NCI-H82 treated with DMSO at 0.1 percent for 48 hours (cell line): ENCODE data around the gene STIM2.

Experiments used
- DNase-seq: peaks from one replicate; lab custom pipeline; 2025; ENCODE audit not compliant: unreplicated experiment; lab: John Stamatoyannopoulos, UW

STIM2 gene

DNA sequence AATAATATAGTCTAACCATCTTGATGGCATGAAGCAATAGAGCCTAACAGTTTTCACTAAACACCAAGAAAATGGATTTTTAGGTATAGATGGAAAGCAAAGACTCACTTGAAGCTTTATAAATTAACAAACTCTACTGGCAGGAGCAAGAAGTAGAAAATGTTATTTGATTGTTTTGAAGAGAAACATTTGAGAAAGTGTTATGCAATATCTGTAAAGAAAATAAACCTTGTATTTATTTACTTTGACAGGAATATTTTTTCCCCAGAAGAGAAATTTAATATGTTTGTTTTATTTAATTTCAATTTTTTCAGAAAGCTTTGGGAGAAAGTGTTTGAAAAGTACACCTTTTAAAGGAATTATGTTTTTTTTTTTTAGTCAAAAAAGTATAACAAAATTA, 139.0 kb downstream of the STIM2 start:
- no peak for DNase-seq

DNA sequence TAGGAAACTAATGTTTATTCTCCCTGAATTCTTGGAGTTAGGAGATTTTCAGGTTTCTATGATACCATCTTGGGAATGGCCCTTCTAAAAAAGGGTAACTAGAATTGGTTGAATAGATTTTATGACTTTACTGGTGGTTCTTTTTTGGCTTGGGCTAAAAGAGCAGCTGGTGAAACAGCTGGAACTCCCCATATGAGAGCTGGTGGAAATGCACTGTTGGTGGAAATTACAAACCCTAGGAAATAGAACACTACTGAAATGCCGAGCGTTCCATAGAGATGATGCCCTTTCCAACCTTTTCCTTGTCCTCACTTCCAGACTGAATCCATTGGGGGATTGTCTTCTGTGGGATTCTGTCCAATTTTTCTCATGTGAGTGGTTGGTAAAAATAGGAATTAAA, 139.5 kb downstream of the STIM2 start:
- no peak for DNase-seq

- DNase-seq = no peak
Observed at GRCh38 chr4:27000820-27001219, 140.2 kb downstream of the STIM2 start.

DNA sequence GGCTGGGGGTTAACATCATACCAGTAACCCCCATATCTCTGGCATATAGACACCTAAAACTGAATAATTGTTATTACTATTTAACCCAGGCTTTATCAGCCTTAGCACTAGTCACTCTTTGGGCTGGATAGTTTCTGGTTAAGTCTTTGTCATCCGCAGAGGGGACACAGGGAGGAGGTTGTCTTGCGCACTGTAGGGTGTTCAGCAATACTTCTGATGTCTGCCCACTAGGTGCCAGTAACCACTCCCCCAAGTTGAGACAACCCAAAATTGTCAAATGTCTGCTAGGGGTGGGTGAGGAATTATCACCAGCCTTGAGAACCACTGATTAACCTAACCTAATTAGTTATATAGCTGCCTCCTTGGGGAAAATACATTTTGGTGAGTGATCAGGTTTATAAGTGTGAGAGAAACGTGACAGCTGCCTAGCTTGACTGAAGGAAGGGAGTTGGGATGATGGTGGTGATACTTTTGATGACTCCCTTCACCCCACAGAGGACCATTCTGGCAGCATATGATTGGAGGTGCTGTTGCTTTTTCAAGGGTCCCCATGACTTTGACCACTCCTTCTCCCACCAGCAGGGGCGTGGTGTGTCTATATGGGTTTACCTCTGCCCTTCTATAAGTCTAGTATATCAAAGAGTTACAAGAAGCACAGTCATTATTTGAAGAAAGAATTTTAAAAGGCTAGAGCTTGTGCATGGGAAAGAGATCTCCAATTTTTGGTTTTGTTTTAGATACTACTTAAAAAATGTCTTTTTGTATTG, 140.9 kb downstream of the STIM2 start:
- no peak for DNase-seq

DNA sequence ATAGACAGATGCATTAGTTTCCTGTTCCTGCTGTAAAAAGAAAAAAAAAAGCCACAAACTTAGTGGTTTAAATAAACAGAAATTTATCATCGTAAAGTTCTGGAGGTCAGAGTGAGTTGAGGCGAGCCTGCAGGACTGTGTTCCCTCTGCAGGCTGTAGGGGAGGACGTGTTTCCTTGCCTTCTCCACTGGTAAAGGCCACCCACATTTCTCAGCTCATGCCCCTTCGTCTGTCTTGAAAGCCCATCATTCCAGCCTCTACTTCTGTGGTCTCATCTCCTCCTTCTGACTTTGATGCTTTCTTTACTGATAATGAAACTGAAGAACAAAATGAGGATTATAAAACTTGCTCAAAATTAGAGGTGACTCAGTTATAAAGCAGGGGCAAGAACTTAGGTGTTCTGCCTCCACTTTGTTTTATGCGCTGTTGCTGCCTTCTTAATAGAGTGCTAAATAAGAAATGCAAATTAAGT, 143.0 kb downstream of the STIM2 start:
- DNase-seq = no peak

DNA sequence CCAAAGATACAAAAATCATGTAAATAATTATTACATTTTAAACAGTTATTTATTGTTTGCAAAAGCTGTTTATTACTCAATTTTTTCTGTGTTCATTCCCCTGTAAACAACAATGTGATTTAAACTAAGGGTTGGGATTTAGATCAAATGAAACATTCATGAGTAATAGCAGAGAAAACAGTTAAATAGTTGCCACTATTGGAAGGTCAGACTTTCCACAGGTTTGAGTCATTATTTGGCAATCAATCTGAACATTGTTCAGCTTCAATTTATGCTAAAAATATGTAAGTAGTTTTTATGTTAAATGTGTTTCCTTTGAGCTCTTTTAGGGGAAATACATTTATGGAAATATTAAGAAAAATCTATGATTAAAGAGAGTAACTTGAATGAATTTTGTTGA, 144.9 kb downstream of the STIM2 start:
- DNase-seq = no peak

DNA sequence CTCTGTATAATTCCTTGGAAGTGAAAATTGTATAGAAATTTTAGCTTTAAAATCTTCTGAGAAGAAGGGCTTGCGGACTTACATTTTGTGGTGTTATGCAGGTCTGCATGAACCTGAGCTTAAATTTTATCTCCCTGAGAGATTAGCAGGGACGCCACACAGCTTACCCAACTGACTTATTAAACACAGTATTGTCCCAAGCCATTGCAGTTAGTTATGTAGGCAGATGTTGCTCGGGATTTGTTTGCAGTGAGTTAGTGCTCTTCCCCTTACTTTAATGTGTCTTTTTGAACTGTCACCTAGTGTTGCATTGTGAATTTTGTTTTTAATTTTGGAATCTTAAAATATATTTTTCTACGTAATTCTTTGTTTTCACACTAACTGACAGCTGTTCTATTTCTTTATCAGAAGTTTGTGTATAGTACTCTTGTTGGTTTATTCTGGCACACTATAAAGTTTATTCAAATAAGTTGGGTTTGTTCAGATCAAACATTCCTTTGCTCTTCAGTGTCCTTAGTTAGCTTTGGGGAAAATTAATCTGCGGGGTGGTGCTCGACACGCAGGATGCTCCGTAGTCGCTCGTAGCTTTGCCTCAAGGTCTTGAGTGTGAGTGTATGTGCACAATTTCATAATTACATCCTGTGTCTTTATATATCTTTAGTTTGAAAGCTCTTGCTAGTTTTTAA, 145.4 kb downstream of the STIM2 start:
- peak; percentile 2 for DNase-seq

GRCh38 chr4:27006646-27007045, 146.0 kb downstream of the STIM2 start:
- no peak for DNase-seq

DNA sequence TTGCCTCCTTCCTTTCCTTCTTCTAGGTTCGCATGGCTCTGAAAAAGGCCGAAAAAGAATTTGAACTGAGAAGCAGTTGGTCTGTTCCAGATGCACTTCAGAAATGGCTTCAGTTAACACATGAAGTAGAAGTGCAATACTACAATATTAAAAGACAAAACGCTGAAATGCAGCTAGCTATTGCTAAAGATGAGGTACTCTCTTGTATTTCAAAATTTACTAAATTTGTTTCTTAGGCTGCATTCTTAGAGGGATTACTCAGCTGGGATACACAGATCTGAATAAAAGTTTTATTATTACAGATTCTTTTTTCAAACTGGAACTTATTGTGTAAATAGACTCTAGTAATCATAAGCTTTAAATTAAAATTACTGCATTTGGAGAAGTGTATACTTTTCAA, 146.9 kb downstream of the STIM2 start:
- no peak for DNase-seq

GRCh38 chr4:27008679-27009078, 148.0 kb downstream of the STIM2 start:
- DNase-seq = no peak

DNA sequence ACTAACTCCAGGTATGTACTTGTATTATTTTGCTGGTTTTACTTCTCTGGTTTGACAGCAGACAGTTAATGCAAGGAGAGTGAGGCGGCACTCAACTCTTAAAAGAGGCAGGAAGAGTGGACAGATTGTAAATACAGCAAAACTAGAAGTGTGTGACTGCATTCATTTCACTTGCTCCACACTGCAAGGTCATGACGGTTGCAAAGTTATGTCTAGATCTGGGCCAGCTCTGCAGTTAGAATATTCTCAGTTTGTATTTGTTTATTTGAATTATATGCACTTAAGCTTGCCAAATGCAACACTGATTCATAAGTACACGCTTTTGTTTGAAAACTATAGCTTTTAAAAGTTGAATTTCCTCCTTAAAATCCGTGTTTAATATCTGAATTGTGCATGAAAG, 148.9 kb downstream of the STIM2 start:
- no peak for DNase-seq

DNA sequence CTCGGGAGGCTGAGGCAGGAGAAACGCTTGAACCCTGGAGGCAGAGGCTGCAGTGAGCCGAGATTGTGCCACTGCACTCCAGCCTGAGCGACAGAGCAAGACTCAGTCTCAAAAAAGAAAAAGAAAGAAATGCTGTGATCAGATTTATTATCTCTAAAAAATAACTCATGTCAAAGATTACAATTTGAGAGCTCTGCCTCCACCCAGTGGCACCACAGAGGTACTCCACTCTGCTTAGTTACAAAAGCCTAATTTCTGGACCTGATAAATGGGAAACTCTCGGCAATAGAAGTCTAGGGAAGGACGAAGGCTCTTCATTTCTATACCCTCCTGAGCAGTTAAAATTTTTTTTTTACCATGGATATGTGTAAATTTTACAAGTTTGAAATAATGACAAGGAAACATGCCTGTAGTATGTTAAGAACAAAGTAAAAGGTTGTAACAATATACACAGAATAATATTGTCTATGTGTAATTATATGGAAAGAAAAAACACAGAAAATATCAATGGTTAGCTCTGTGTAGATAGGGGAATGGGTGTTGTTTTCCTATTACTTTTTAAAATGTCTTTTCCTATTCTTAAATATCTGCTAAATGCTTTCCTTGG, 149.8 kb downstream of the STIM2 start:
- no peak for DNase-seq

DNA sequence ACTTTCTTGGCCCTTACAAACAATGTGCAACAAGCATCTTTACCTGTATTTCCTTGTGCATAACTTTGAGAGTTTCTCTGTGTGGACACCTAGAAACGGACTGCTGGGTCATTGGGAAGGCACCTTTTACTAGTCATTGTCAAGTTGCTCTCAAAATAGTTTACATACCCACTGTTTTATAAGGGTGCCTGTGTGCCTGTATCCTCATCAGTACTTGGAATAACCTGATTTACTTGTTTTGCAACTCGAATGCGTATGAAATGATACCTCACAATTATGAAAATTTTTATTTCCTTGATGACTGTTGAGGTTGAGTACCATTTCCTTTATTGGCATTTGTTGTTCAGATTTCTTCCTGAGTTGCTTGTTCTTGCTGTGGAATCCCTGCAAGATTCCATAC, 150.8 kb downstream of the STIM2 start:
- DNase-seq = no peak

DNA sequence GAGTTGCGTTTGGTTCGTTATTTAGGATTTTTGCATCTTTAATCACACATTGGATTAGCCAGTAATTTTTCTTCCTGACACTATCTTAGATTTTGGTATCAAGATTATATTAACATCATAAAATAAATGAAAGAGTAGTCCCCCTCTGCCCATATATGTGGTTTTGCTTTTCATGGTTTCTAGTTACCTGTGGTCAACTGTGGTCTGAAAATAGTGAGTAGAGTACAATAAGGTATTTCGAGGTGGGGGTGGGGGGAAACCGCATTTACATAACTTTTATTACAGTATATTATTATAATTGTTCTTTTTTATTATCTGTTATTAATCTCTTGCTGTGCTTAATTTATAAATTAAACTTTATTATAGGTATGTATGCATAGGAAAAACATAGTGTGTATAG, 152.4 kb downstream of the STIM2 start:
- no peak for DNase-seq

DNA sequence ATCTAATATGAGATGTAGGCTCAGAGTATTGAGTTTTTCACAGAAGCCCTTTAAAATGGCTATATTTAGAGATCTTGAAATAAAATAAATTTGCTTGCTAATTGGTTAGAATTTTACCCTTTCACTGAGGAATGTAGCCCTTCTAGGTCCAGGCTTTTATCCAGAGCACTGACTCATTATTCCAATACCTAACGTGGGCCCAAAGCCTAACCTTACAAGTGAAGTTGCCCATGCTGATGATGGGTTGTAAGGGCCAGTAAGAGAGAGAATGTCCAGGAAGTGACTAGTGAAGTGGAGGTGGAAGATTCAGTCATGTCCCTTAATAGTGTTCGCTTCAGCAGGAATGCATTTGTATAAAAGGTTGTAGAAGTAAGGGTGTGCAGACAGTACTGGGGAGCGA, 155.9 kb downstream of the STIM2 start:
- DNase-seq = no peak

GRCh38 chr4:27017623-27018022, 157.0 kb downstream of the STIM2 start:
- no peak for DNase-seq

GRCh38 chr4:27018076-27018475, 157.4 kb downstream of the STIM2 start:
- no peak for DNase-seq

- no peak for DNase-seq
Observed at GRCh38 chr4:27018910-27019309, 158.3 kb downstream of the STIM2 start.

- no peak for DNase-seq
Observed at GRCh38 chr4:27019766-27020165, 159.1 kb downstream of the STIM2 start.

DNA sequence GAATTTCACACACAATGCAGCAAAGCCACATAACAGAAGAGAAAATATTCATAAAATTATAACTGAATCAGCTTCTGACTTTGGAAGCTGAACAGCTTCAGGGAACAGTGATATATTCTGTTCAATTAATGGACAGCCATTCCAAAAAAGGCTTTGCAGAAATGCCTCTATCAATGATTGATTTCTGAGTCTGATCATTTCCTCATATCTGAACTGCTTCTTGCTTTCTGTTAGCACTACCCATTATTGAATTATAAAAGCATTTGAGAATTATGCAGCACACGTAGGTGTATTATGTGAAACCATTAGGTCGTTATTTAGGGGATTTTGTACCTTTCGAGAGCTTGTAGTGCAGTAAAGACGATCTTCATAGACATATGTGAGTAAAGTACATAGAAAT, 159.6 kb downstream of the STIM2 start:
- DNase-seq = no peak

DNA sequence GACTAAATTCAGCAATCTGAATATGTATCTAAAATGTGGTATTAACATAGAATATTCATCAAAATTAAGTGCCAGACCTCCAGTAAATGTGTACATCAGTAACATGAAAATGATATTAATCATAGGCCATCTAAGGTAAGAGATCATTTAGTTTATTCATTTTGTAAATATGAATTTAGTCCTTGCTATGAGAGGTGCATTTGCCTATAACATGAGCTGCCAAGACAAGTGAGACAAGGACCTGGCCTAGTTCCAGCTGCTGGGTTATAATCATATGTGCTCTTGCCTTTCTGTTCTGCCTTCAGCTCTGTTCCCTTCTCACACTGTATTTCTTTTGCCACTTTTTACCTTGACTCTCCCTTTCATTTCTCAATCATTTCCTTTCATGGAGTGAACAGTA, 160.0 kb downstream of the STIM2 start:
- DNase-seq = no peak

GRCh38 chr4:27022963-27023362, 162.3 kb downstream of the STIM2 start:
- no peak for DNase-seq
